HCT116 (cell line): ENCODE measurements around the gene ARL14EPL. TPM values are rescaled to one million over a fixed set of nuclear protein-coding genes. Genes with fewer than 3 reads are reported as not detected.

ENCODE experiments used
- ATAC-seq: fragments of 200-7000 bp; cut with Tn5 transposase; 2 replicates; pipeline ENCODE4 v1.9.1; 2020; ENCODE audit warnings: mild to moderate bottlenecking, moderate library complexity
- BruUV-seq: library from RNA; stranded (reverse); fragments of 400-500 nt; replicated peaks from 2 replicates; lab custom pipeline; 2021; lab: Mats Ljungman, UMichigan
- CTCF ChIA-PET: fragments of 300-600 bp; sonication (Branson Sonifier 250); formaldehyde crosslinking; loops from one replicate; lab custom pipeline; 2021; ENCODE audit warnings: antibody characterized with exemption; lab: Charles Lee
- POLR2A ChIA-PET: fragments of 300-600, 350-600 bp; sonication (Branson Sonifier 250); formaldehyde crosslinking; loops from one replicate; lab custom pipeline; 2021; ENCODE audit warnings: antibody characterized with exemption; lab: Charles Lee
- RAD21 ChIA-PET, 2 experiments: fragments of 300-600 bp; sonication (Branson Sonifier 250); formaldehyde crosslinking; loops; one replicate each; lab custom pipeline; 2023; ENCODE audit warnings: low total read pairs in 2 of 2; ENCODE audit not compliant: uncharacterized antibody in 2 of 2, unreplicated experiment in 2 of 2, low non-redundant PET in 1 of 2; lab: Charles Lee
- DNase-seq: peaks from one replicate; pipeline ENCODE4 v3.0.0-alpha.2; 2010; ENCODE audit warnings: low read depth, low spot score
- H2AFZ ChIP-seq: fragments of 200-600 bp; shearing (Covaris generic), sonication (generic); 2 replicates; pipeline ENCODE4 v1.6.1; 2017; ENCODE audit warnings: low read depth, mixed run types, mixed read lengths, antibody characterized with exemption, low read length; ENCODE audit not compliant: poor library complexity, severe bottlenecking
- H3K27ac ChIP-seq: 2 replicates; pipeline ENCODE4 v1.5.1; 2012; ENCODE audit warnings: low read depth, low read length
- H3K27me3 ChIP-seq: fragments of 200-600 bp; sonication (generic); 2 replicates; pipeline ENCODE4 v1.6.1; 2016; ENCODE audit warnings: mixed run types, low read length, mixed read lengths; ENCODE audit not compliant: insufficient read depth
- H3K36me3 ChIP-seq, 2 experiments: fragments of 200-500 bp in 1 of 2; fragments of 200-600 bp in 1 of 2; sonication (Bioruptor generic) in 1 of 2; sonication (generic) in 1 of 2; 2 replicates each; pipeline versions ENCODE4 v1.5.1 to v1.6.1; 2014 to 2016; ENCODE audit warnings: low read length in 2 of 2, inconsistent platforms in 1 of 2, mixed read lengths in 1 of 2, mixed run types in 1 of 2; ENCODE audit not compliant: insufficient read depth in 2 of 2, control insufficient read depth in 1 of 2
- H3K4me1 ChIP-seq, 2 experiments: fragments of 200-600 bp in 1 of 2; sonication (generic) in 1 of 2; 2 replicates each; pipeline versions ENCODE4 v1.5.1 to v1.6.1; 2012 to 2017; ENCODE audit warnings: low read length in 2 of 2, inconsistent platforms in 1 of 2, mild to moderate bottlenecking in 1 of 2, mixed read lengths in 1 of 2, mixed run types in 1 of 2, moderate library complexity in 1 of 2; ENCODE audit not compliant: insufficient read depth in 2 of 2, control insufficient read depth in 1 of 2
- H3K4me2 ChIP-seq: fragments of 200-600 bp; sonication (generic); 2 replicates; pipeline ENCODE4 v1.6.1; 2017; ENCODE audit warnings: mixed run types, low read length, mixed read lengths
- H3K4me3 ChIP-seq, 2 experiments: fragments of 200-600 bp in 1 of 2; sonication (generic) in 1 of 2; replicated peaks in 1 of 2; 2 replicates each; pipeline ENCODE4 v1.5.1; 2011 to 2016; ENCODE audit warnings: low read length in 2 of 2, control low read depth in 1 of 2, low read depth in 1 of 2, mild to moderate bottlenecking in 1 of 2, mixed read lengths in 1 of 2, mixed run types in 1 of 2
- H3K79me2 ChIP-seq: fragments of 200-600 bp; sonication (generic); 2 replicates; pipeline ENCODE4 v1.6.1; 2017; ENCODE audit warnings: mild to moderate bottlenecking, mixed run types, low read length, moderate library complexity, mixed read lengths; ENCODE audit not compliant: insufficient read depth
- H3K9ac ChIP-seq: fragments of 200-600 bp; sonication (generic); 2 replicates; pipeline ENCODE4 v1.6.1; 2016; ENCODE audit warnings: low read length, mixed read lengths
- H3K9me2 ChIP-seq: fragments of 200-600 bp; sonication (generic), shearing (Covaris generic); 2 replicates; pipeline ENCODE4 v1.6.1; 2017; ENCODE audit warnings: mixed run types, mild to moderate bottlenecking, moderate library complexity; ENCODE audit not compliant: insufficient read depth
- H3K9me3 ChIP-seq, 2 experiments: fragments of 200-500 bp in 1 of 2; fragments of 200-600 bp in 1 of 2; sonication (Bioruptor generic) in 1 of 2; sonication (generic) in 1 of 2; 2 replicates each; pipeline ENCODE4 v1.6.1; 2014 to 2017; ENCODE audit warnings: low read length in 2 of 2, mixed read lengths in 2 of 2, inconsistent platforms in 1 of 2, low read depth in 1 of 2, mild to moderate bottlenecking in 1 of 2, mixed run types in 1 of 2, moderate library complexity in 1 of 2; ENCODE audit not compliant: control insufficient read depth in 1 of 2, insufficient read depth in 1 of 2
- H4K20me1 ChIP-seq: fragments of 200-600 bp; sonication (generic), shearing (Covaris generic); 2 replicates; pipeline ENCODE4 v1.6.1; 2017; ENCODE audit warnings: mixed run types, mild to moderate bottlenecking, moderate library complexity; ENCODE audit not compliant: insufficient read depth
- EGR1 ChIP-seq: IDR thresholded peaks from 2 replicates; pipeline ENCODE4 v1.6.1; 2012; ENCODE audit warnings: low read depth
- ELF1 ChIP-seq: IDR thresholded peaks from 2 replicates; pipeline ENCODE4 v1.6.1; 2012; ENCODE audit warnings: low read depth, borderline replicate concordance
- EZH2phosphoT487 ChIP-seq: fragments of 200-600 bp; IDR thresholded peaks from 2 replicates; pipeline ENCODE4 v1.6.1; 2018; ENCODE audit warnings: antibody characterized with exemption, borderline replicate concordance
- JUND ChIP-seq: IDR thresholded peaks from 2 replicates; pipeline ENCODE4 v1.6.1; 2012
- POLR2A ChIP-seq: IDR thresholded peaks from 2 replicates; pipeline ENCODE4 v1.7.0; 2011; ENCODE audit warnings: borderline replicate concordance; ENCODE audit not compliant: insufficient read depth, insufficient read length; ENCODE audit errors: extremely low read depth
- SIN3A ChIP-seq: IDR thresholded peaks from 2 replicates; pipeline ENCODE4 v1.6.1; 2012; ENCODE audit warnings: low read depth
- ZBTB33 ChIP-seq: IDR thresholded peaks from 2 replicates; pipeline ENCODE4 v1.6.1; 2011; ENCODE audit warnings: mild to moderate bottlenecking, low read length, moderate library complexity; ENCODE audit not compliant: insufficient replicate concordance; ENCODE audit errors: extremely low read depth
- intact Hi-C: fragments of 100-400 bp; cut with micrococcal nuclease; formaldehyde crosslinking; loops from 2 replicates; pipeline ENCODE4 v1.10.0; 2022
- total RNA-seq: library from RNA; stranded (reverse); gene quantifications from one replicate; pipeline ENCODE4 v1.2.1, GENCODE V29; 2021; ENCODE audit not compliant: unreplicated experiment
- TF ChIP-seq, protein P1 (sequence below): IDR thresholded peaks from 2 replicates; pipeline ENCODE4 v1.6.1; 2012
- TF ChIP-seq, protein P2 (sequence below), 3 experiments: fragments of 200-600 bp in 1 of 3; sonication (generic) in 1 of 3; IDR thresholded peaks in 2 of 3; conservative IDR thresholded peaks in 1 of 3; 2 replicates each; pipeline ENCODE4 v1.5.1; 2012 to 2017; ENCODE audit warnings: low read depth in 2 of 3, low read length in 2 of 3, antibody characterized with exemption in 1 of 3, borderline replicate concordance in 1 of 3, control low read depth in 1 of 3, mild to moderate bottlenecking in 1 of 3, mixed read lengths in 1 of 3, mixed run types in 1 of 3, moderate library complexity in 1 of 3; ENCODE audit not compliant: insufficient read depth in 1 of 3

ARL14EPL gene
- total RNA-seq, 1 experiment from 2014 or later = 22.9 TPM

DNA sequence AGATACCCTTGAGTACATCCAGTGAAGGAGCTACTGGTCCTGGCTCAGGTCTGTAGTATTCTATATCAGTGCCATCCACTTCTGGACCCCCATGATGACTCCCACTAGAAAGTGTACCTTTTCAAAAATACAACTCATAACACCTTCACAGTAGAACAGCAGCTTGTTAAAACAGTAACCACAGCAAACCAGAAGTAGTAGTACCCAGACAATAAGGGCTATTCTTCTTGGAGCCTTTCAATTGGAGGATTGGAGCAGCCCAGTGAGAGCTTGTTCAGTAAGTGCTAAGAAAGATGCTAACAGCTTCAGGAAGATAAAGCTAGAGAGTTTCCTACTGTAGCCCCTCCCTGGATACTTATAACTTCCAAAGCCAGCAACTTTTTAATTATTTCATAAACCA lies 10.1 kb downstream of the ARL14EPL start:
- H3K36me3 ChIP-seq = no peaks in the 10 kb centered on the region
- ChIA-PET RAD21 (interaction anchor here in 1 of 2 experiments (0.6 kb wide), 1 partner anchor 155 kb away, joined by 3 read pairs; no protein-coding TSS in a partner anchor), CTCF (interaction anchor here (0.6 to 1.2 kb wide), 2 partner anchors 155 to 1238 kb away, joined by 3 read pairs; no protein-coding TSS in a partner anchor), POLR2A (interaction anchor here (1.0 kb wide), 1 partner anchor 11 kb away, joined by 3 read pairs; no protein-coding TSS in a partner anchor)
- H3K9ac ChIP-seq = no peak overlapping the region
- no peak for DNase-seq
- H3K4me3 ChIP-seq = no peak overlapping the region
- H3K9me3 ChIP-seq = no peaks in the 10 kb centered on the region
- H4K20me1 ChIP-seq = no peaks in the 10 kb centered on the region
- ATAC-seq = no peak
- no peaks in the 10 kb centered on the region for H3K27me3 ChIP-seq
- H3K4me1 ChIP-seq = peaks cover 26 to 68% of the 10 kb centered on the region in 2 experiments
- BruUV-seq = no TSS peak
- intact Hi-C loops = no loop called here
- H3K79me2 ChIP-seq = no peaks in the 10 kb centered on the region
- no peak overlapping the region for H3K27ac ChIP-seq
- no peak overlapping the region for H3K4me2 ChIP-seq
- H3K9me2 ChIP-seq = no peaks in the 10 kb centered on the region
- H2AFZ ChIP-seq = no peak overlapping the region
- TF ChIP-seq EZH2phosphoT487 (no peak), POLR2A (no peak), ZBTB33 (no peak), EGR1 (no peak), ELF1 (no peak), JUND (no peak), SIN3A (no peak)
- TF ChIP-seq, protein P1, sequence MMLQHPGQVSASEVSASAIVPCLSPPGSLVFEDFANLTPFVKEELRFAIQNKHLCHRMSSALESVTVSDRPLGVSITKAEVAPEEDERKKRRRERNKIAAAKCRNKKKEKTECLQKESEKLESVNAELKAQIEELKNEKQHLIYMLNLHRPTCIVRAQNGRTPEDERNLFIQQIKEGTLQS = no peak
- TF ChIP-seq, protein P2, sequence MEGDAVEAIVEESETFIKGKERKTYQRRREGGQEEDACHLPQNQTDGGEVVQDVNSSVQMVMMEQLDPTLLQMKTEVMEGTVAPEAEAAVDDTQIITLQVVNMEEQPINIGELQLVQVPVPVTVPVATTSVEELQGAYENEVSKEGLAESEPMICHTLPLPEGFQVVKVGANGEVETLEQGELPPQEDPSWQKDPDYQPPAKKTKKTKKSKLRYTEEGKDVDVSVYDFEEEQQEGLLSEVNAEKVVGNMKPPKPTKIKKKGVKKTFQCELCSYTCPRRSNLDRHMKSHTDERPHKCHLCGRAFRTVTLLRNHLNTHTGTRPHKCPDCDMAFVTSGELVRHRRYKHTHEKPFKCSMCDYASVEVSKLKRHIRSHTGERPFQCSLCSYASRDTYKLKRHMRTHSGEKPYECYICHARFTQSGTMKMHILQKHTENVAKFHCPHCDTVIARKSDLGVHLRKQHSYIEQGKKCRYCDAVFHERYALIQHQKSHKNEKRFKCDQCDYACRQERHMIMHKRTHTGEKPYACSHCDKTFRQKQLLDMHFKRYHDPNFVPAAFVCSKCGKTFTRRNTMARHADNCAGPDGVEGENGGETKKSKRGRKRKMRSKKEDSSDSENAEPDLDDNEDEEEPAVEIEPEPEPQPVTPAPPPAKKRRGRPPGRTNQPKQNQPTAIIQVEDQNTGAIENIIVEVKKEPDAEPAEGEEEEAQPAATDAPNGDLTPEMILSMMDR (IDR thresholded peaks at IDR 0.05 in 2 of 3, conservative IDR thresholded peaks at IDR 0.05 in 1 of 3; ENCODE audit: borderline replicate concordance in 1 of 3, insufficient read depth in 1 of 3, low read depth in 2 of 3, low read length in 2 of 3) = no peak
